ENCODE data around the gene CHAMP1.

Gene CHAMP1

DNA sequence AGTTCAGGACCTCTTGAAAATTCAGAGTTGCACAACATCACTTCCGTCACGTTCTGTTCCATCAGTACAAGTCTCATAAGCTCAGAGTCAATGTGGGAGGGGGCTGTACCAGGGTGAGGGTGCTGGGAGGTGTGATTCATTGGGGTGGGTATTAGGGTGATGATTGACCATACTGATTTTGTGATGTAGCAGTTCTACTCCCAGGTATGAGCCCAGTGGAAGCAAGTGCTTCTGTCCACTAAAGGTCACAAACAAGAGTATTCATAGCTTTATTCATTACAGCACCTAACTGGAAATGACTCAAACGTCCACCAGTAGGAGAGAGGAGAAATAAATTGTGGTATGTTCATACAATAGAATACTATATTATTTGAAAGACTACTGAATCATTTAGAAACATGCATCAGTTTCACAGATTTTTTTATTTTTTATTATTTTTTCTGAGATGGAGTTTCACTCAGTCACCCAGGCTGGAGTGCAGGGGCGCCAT is 45.0 kb upstream of the CHAMP1 start:
- TF ChIP-seq ZC3H10 (CRISPR knock-in tag; IDR thresholded peaks at IDR 0.05): no peak
- no peak for TF ChIP-seq GLIS3 (CRISPR knock-in tag; IDR thresholded peaks at IDR 0.05)
- no peak for TF ChIP-seq ZNF8 (CRISPR knock-in tag; IDR thresholded peaks at IDR 0.05)
- TF ChIP-seq, protein P1, sequence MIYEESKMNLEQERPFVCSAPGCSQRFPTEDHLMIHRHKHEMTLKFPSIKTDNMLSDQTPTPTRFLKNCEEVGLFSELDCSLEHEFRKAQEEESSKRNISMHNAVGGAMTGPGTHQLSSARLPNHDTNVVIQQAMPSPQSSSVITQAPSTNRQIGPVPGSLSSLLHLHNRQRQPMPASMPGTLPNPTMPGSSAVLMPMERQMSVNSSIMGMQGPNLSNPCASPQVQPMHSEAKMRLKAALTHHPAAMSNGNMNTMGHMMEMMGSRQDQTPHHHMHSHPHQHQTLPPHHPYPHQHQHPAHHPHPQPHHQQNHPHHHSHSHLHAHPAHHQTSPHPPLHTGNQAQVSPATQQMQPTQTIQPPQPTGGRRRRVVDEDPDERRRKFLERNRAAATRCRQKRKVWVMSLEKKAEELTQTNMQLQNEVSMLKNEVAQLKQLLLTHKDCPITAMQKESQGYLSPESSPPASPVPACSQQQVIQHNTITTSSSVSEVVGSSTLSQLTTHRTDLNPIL (CRISPR knock-in tag; IDR thresholded peaks at IDR 0.05; ENCODE audit: low read depth): no peak
- TF ChIP-seq OSR1 (CRISPR knock-in tag; IDR thresholded peaks at IDR 0.05): no peak
- TF ChIP-seq TCF4 (CRISPR knock-in tag; IDR thresholded peaks at IDR 0.05; ENCODE audit: borderline replicate concordance): no peak
- TF ChIP-seq, protein P2, sequence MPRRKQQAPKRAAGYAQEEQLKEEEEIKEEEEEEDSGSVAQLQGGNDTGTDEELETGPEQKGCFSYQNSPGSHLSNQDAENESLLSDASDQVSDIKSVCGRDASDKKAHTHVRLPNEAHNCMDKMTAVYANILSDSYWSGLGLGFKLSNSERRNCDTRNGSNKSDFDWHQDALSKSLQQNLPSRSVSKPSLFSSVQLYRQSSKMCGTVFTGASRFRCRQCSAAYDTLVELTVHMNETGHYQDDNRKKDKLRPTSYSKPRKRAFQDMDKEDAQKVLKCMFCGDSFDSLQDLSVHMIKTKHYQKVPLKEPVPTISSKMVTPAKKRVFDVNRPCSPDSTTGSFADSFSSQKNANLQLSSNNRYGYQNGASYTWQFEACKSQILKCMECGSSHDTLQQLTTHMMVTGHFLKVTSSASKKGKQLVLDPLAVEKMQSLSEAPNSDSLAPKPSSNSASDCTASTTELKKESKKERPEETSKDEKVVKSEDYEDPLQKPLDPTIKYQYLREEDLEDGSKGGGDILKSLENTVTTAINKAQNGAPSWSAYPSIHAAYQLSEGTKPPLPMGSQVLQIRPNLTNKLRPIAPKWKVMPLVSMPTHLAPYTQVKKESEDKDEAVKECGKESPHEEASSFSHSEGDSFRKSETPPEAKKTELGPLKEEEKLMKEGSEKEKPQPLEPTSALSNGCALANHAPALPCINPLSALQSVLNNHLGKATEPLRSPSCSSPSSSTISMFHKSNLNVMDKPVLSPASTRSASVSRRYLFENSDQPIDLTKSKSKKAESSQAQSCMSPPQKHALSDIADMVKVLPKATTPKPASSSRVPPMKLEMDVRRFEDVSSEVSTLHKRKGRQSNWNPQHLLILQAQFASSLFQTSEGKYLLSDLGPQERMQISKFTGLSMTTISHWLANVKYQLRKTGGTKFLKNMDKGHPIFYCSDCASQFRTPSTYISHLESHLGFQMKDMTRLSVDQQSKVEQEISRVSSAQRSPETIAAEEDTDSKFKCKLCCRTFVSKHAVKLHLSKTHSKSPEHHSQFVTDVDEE (CRISPR knock-in tag; IDR thresholded peaks at IDR 0.05): no peak
- TF ChIP-seq ZFP3 (CRISPR knock-in tag; IDR thresholded peaks at IDR 0.05): no peak
- no peak for TF ChIP-seq ESRRG (CRISPR knock-in tag; IDR thresholded peaks at IDR 0.05)
- TF ChIP-seq, protein P3, sequence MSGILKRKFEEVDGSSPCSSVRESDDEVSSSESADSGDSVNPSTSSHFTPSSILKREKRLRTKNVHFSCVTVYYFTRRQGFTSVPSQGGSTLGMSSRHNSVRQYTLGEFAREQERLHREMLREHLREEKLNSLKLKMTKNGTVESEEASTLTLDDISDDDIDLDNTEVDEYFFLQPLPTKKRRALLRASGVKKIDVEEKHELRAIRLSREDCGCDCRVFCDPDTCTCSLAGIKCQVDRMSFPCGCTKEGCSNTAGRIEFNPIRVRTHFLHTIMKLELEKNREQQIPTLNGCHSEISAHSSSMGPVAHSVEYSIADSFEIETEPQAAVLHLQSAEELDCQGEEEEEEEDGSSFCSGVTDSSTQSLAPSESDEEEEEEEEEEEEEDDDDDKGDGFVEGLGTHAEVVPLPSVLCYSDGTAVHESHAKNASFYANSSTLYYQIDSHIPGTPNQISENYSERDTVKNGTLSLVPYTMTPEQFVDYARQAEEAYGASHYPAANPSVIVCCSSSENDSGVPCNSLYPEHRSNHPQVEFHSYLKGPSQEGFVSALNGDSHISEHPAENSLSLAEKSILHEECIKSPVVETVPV (CRISPR knock-in tag; IDR thresholded peaks at IDR 0.05): no peak
- TF ChIP-seq ZNF565 (CRISPR knock-in tag; conservative IDR thresholded peaks at IDR 0.05; ENCODE audit: low read depth): no peak
- TF ChIP-seq, protein P4, sequence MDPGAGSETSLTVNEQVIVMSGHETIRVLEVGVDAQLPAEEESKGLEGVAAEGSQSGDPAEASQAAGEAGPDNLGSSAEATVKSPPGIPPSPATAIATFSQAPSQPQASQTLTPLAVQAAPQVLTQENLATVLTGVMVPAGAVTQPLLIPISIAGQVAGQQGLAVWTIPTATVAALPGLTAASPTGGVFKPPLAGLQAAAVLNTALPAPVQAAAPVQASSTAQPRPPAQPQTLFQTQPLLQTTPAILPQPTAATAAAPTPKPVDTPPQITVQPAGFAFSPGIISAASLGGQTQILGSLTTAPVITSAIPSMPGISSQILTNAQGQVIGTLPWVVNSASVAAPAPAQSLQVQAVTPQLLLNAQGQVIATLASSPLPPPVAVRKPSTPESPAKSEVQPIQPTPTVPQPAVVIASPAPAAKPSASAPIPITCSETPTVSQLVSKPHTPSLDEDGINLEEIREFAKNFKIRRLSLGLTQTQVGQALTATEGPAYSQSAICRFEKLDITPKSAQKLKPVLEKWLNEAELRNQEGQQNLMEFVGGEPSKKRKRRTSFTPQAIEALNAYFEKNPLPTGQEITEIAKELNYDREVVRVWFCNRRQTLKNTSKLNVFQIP (CRISPR knock-in tag; IDR thresholded peaks at IDR 0.05; ENCODE audit: borderline replicate concordance, low read depth): no peak
- TF ChIP-seq RARB (CRISPR knock-in tag; IDR thresholded peaks at IDR 0.05): no peak
- TF ChIP-seq PPARA (CRISPR knock-in tag; IDR thresholded peaks at IDR 0.05; ENCODE audit: borderline replicate concordance): no peak
- TF ChIP-seq TOX (CRISPR knock-in tag; IDR thresholded peaks at IDR 0.05; ENCODE audit: borderline replicate concordance): no peak
- no peak for TF ChIP-seq ARNTL (CRISPR knock-in tag; IDR thresholded peaks at IDR 0.05; ENCODE audit: borderline replicate concordance, low read depth)
- TF ChIP-seq SNAI2 (CRISPR knock-in tag; IDR thresholded peaks at IDR 0.05): no peak
- TF ChIP-seq ZNF70 (CRISPR knock-in tag; IDR thresholded peaks at IDR 0.05): no peak
- no peak for TF ChIP-seq BACH2 (CRISPR knock-in tag; IDR thresholded peaks at IDR 0.05; ENCODE audit: borderline replicate concordance)
- no peak for ATAC-seq

DNA sequence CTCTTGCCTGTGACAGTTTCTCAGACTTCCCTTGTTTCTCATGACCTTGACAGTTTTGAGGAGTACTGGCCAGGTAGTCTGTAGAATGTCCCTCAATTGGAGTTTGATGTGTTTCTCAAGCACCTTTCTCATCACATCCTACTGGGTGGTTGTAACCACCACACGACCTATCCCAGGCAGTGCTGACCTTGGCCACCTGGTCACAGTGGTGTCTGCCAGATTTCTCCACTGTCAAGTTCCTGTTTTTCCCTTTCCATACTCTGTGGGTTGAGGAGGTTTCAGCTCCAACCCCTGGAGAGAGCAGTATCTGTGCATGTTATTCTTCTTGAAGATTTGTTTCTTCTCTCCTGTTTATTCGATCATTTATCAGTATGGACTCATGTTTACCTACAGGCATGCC is 41.3 kb upstream of the CHAMP1 start:
- TF ChIP-seq ESRRG (CRISPR knock-in tag; IDR thresholded peaks at IDR 0.05) (no peak), ISL1 (CRISPR knock-in tag; IDR thresholded peaks at IDR 0.05) (no peak), OSR1 (CRISPR knock-in tag; IDR thresholded peaks at IDR 0.05) (no peak), BACH2 (CRISPR knock-in tag; IDR thresholded peaks at IDR 0.05; ENCODE audit: borderline replicate concordance) (no peak), ZNF70 (CRISPR knock-in tag; IDR thresholded peaks at IDR 0.05) (no peak), ZFP3 (CRISPR knock-in tag; IDR thresholded peaks at IDR 0.05) (no peak), PPARA (CRISPR knock-in tag; IDR thresholded peaks at IDR 0.05; ENCODE audit: borderline replicate concordance) (no peak), SNAI2 (CRISPR knock-in tag; IDR thresholded peaks at IDR 0.05) (no peak), TOX (CRISPR knock-in tag; IDR thresholded peaks at IDR 0.05; ENCODE audit: borderline replicate concordance) (no peak), ARNTL (CRISPR knock-in tag; IDR thresholded peaks at IDR 0.05; ENCODE audit: borderline replicate concordance, low read depth) (no peak), ZNF8 (CRISPR knock-in tag; IDR thresholded peaks at IDR 0.05) (no peak), CSDC2 (CRISPR knock-in tag; IDR thresholded peaks at IDR 0.05) (no peak)
- TF ChIP-seq, protein P1 (CRISPR knock-in tag; IDR thresholded peaks at IDR 0.05; ENCODE audit: low read depth): no peak
- TF ChIP-seq, protein P2 (CRISPR knock-in tag; IDR thresholded peaks at IDR 0.05): no peak
- TF ChIP-seq, protein P3 (CRISPR knock-in tag; IDR thresholded peaks at IDR 0.05): no peak
- TF ChIP-seq, protein P5, sequence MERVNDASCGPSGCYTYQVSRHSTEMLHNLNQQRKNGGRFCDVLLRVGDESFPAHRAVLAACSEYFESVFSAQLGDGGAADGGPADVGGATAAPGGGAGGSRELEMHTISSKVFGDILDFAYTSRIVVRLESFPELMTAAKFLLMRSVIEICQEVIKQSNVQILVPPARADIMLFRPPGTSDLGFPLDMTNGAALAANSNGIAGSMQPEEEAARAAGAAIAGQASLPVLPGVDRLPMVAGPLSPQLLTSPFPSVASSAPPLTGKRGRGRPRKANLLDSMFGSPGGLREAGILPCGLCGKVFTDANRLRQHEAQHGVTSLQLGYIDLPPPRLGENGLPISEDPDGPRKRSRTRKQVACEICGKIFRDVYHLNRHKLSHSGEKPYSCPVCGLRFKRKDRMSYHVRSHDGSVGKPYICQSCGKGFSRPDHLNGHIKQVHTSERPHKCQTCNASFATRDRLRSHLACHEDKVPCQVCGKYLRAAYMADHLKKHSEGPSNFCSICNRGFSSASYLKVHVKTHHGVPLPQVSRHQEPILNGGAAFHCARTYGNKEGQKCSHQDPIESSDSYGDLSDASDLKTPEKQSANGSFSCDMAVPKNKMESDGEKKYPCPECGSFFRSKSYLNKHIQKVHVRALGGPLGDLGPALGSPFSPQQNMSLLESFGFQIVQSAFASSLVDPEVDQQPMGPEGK (CRISPR knock-in tag; IDR thresholded peaks at IDR 0.05; ENCODE audit: borderline replicate concordance): no peak
- ATAC-seq: no peak
